MM.1S (cell line): ENCODE data around the gene PPIH.

Experiments
- EZH2 ChIP-seq: fragments of 300-600 bp; sonication (generic); optimal IDR thresholded peaks from 2 replicates; pipeline ENCODE3; 2017; ENCODE audit warnings: low read depth, mild to moderate bottlenecking, antibody characterized with exemption, low read length, mixed read lengths
- EZH2phosphoT487 ChIP-seq: fragments of 300-600 bp; sonication (generic); IDR thresholded peaks from 2 replicates; pipeline ENCODE4 v1.6.1; 2018; ENCODE audit warnings: antibody characterized with exemption, low read length
- TF ChIP-seq, protein P1 (sequence below): fragments of 300-600 bp; sonication (generic); IDR thresholded peaks from 2 replicates; pipeline ENCODE4 v1.5.1; 2016; ENCODE audit warnings: antibody characterized with exemption, low read length, mixed read lengths

DNA sequence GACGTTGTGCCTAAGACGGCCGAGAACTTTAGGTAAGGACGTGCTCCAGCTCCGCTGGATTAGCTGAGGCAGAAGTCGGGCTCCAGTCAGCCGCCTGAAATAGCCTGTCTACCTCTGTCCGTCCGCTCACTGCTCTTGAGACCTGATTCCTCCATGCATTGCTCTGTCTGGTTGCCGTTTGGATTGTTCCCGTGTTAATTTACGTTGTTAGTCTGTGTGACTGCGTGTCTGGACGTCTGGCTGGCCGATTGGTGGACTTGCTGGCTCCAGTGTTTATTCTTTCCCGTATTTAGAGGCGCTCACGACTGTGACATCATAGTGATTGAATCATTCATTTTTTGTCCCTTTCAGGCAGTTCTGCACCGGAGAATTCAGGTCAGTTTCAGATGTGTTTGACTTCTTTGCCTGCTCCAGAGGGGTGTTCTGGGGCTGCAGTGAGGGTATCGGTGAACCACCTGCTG is 684 bp downstream of the PPIH start:
- TF ChIP-seq, protein P1, sequence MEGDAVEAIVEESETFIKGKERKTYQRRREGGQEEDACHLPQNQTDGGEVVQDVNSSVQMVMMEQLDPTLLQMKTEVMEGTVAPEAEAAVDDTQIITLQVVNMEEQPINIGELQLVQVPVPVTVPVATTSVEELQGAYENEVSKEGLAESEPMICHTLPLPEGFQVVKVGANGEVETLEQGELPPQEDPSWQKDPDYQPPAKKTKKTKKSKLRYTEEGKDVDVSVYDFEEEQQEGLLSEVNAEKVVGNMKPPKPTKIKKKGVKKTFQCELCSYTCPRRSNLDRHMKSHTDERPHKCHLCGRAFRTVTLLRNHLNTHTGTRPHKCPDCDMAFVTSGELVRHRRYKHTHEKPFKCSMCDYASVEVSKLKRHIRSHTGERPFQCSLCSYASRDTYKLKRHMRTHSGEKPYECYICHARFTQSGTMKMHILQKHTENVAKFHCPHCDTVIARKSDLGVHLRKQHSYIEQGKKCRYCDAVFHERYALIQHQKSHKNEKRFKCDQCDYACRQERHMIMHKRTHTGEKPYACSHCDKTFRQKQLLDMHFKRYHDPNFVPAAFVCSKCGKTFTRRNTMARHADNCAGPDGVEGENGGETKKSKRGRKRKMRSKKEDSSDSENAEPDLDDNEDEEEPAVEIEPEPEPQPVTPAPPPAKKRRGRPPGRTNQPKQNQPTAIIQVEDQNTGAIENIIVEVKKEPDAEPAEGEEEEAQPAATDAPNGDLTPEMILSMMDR, result no peak
- TF ChIP-seq EZH2phosphoT487 (no peak), EZH2 (no peak)
